HL-60 (cell line): ENCODE data around the gene RFFL.
A peak's percentile ranks its signal among the peaks of the same experiment; 100 is the strongest.

Source experiments
- DNase-seq, 2 experiments: peaks; one replicate each; pipeline ENCODE4 v3.0.0-alpha.2; 2010 to 2020; ENCODE audit warnings: low read depth in 1 of 2, low spot score in 1 of 2
- H3K27ac ChIP-seq: fragments of 250-450 bp; sonication (Bioruptor Pico); replicated peaks from 2 replicates; pipeline ENCODE4 v1.5.1; 2020; ENCODE audit warnings: mild to moderate bottlenecking, moderate library complexity
- H3K27me3 ChIP-seq: fragments of 250-450 bp; sonication (Bioruptor Pico); 2 replicates; pipeline ENCODE4 v1.5.1; 2021; ENCODE audit warnings: mild to moderate bottlenecking, moderate library complexity; ENCODE audit not compliant: insufficient read depth, poor library complexity, severe bottlenecking
- H3K4me3 ChIP-seq: replicated peaks from 2 replicates; pipeline ENCODE4 v1.5.1; 2011; ENCODE audit warnings: mild to moderate bottlenecking, control low read depth, low read length; ENCODE audit not compliant: insufficient read depth
- GABPA ChIP-seq: IDR thresholded peaks from 2 replicates; pipeline ENCODE4 v1.6.1; 2012; ENCODE audit warnings: low read depth
- POLR2AphosphoS5 ChIP-seq: IDR thresholded peaks from 2 replicates; pipeline ENCODE4 v1.6.1; 2012; ENCODE audit warnings: low read depth
- SPI1 ChIP-seq: IDR thresholded peaks from 2 replicates; pipeline ENCODE4 v1.6.1; 2012; ENCODE audit warnings: low read depth, mild to moderate bottlenecking, borderline replicate concordance
- TF ChIP-seq, protein P1 (sequence below): IDR thresholded peaks from 2 replicates; pipeline ENCODE4 v1.6.1; 2012; ENCODE audit warnings: low read depth; ENCODE audit not compliant: insufficient replicate concordance
- TF ChIP-seq, protein P2 (sequence below): IDR thresholded peaks from one replicate; pipeline ENCODE4 v1.5.1; 2011; ENCODE audit warnings: low read length, control low read depth, inconsistent platforms; ENCODE audit not compliant: insufficient read depth

The RFFL gene

DNA sequence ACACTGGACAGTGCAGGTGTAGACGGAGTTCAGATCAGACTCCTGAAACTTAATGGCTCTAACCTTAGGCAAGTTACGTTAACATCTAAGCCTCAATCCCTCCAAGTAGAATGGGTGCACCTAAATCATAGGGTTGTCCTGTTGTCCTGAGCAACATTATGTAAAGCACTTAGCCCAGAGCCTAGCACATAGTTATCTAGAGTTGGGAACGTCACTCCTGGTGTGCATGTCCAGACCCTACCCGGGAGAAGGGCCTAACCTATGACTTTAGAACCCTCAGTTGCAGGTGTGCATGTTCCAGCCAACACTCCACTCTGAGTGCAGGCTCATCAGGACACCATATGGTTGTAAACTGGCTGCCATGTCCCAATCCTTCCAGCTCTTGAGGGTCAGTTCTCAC is 57.2 kb downstream of the RFFL start:
- Histone ChIP-seq H3K27me3 (no peaks in the 10 kb centered on the region), H3K27ac (no peak overlapping the region), H3K4me3 (no peak overlapping the region)
- TF ChIP-seq, protein P1, sequence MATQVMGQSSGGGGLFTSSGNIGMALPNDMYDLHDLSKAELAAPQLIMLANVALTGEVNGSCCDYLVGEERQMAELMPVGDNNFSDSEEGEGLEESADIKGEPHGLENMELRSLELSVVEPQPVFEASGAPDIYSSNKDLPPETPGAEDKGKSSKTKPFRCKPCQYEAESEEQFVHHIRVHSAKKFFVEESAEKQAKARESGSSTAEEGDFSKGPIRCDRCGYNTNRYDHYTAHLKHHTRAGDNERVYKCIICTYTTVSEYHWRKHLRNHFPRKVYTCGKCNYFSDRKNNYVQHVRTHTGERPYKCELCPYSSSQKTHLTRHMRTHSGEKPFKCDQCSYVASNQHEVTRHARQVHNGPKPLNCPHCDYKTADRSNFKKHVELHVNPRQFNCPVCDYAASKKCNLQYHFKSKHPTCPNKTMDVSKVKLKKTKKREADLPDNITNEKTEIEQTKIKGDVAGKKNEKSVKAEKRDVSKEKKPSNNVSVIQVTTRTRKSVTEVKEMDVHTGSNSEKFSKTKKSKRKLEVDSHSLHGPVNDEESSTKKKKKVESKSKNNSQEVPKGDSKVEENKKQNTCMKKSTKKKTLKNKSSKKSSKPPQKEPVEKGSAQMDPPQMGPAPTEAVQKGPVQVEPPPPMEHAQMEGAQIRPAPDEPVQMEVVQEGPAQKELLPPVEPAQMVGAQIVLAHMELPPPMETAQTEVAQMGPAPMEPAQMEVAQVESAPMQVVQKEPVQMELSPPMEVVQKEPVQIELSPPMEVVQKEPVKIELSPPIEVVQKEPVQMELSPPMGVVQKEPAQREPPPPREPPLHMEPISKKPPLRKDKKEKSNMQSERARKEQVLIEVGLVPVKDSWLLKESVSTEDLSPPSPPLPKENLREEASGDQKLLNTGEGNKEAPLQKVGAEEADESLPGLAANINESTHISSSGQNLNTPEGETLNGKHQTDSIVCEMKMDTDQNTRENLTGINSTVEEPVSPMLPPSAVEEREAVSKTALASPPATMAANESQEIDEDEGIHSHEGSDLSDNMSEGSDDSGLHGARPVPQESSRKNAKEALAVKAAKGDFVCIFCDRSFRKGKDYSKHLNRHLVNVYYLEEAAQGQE: no peak
- TF ChIP-seq SPI1 (no peak), POLR2AphosphoS5 (0 out of 2 replicates have a peak, but pooled peaks have one; percentile 12), GABPA (no peak)
- TF ChIP-seq, protein P2, sequence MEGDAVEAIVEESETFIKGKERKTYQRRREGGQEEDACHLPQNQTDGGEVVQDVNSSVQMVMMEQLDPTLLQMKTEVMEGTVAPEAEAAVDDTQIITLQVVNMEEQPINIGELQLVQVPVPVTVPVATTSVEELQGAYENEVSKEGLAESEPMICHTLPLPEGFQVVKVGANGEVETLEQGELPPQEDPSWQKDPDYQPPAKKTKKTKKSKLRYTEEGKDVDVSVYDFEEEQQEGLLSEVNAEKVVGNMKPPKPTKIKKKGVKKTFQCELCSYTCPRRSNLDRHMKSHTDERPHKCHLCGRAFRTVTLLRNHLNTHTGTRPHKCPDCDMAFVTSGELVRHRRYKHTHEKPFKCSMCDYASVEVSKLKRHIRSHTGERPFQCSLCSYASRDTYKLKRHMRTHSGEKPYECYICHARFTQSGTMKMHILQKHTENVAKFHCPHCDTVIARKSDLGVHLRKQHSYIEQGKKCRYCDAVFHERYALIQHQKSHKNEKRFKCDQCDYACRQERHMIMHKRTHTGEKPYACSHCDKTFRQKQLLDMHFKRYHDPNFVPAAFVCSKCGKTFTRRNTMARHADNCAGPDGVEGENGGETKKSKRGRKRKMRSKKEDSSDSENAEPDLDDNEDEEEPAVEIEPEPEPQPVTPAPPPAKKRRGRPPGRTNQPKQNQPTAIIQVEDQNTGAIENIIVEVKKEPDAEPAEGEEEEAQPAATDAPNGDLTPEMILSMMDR: no peak
- DNase-seq: no peak

GRCh38 chr17:35003778-35004177 is 59.7 kb downstream of the RFFL start:
- TF ChIP-seq, protein P1: no peak
- TF ChIP-seq SPI1 (no peak), POLR2AphosphoS5 (no peak), GABPA (no peak)
- TF ChIP-seq, protein P2: no peak
- DNase-seq: no peak
- H3K27me3 ChIP-seq: no peaks in the 10 kb centered on the region
- no peak overlapping the region for H3K4me3 ChIP-seq
- H3K27ac ChIP-seq: no peak overlapping the region

- H3K27me3 ChIP-seq: no peaks in the 10 kb centered on the region
- no peak for TF ChIP-seq SPI1
- no peak for TF ChIP-seq GABPA
- TF ChIP-seq, protein P2: no peak
- TF ChIP-seq, protein P1: no peak
- TF ChIP-seq POLR2AphosphoS5: no peak
- H3K4me3 ChIP-seq: no peak overlapping the region
- no peak for DNase-seq
- no peak overlapping the region for H3K27ac ChIP-seq
Measured at GRCh38 chr17:35002876-35003551, 60.5 kb downstream of the RFFL start.
